ENCODE results near the gene GMNC. TPM values are rescaled to one million over a fixed set of nuclear protein-coding genes. Genes with fewer than 3 reads are reported as not detected.

GMNC gene
- total and polyA plus RNA-seq, 2 experiments from 2014 or later, result not detected

GRCh38 chr3:190867071-190867470 is 4.6 kb upstream of the GMNC start:
- no peaks in the 10 kb centered on the region for H3F3A ChIP-seq (ENCODE audit: insufficient read depth)
- H3K4me2 ChIP-seq (ENCODE audit: unreplicated experiment), result no peak overlapping the region
- no peak overlapping the region for H3K27ac ChIP-seq
- H3K79me2 ChIP-seq (ENCODE audit: insufficient read depth), result no peaks in the 10 kb centered on the region
- H2AFZ ChIP-seq, result no peak overlapping the region
- WGBS, 2 experiments (ENCODE audit: low coverage in 1 of 2, low lambda C conversion rate in 2 of 2, missing lambda C conversion rate in 2 of 2), result 60 to 63% methylated on average over 2 of the region's 2 CpGs
- H3K4me1 ChIP-seq (ENCODE audit: insufficient read depth), result no peaks in the 10 kb centered on the region
- no peaks in the 10 kb centered on the region for H3K9me3 ChIP-seq (ENCODE audit: low read depth)
- no peaks in the 10 kb centered on the region for H4K20me1 ChIP-seq (ENCODE audit: insufficient read depth)
- no peaks in the 10 kb centered on the region for H3K9me2 ChIP-seq (ENCODE audit: insufficient read depth)
- no peak for DNase-seq
- no peak overlapping the region for H3K9ac ChIP-seq
- H3K4me3 ChIP-seq, result no peak overlapping the region
- no peaks in the 10 kb centered on the region for H3K36me3 ChIP-seq (ENCODE audit: low read depth)
- no peaks in the 10 kb centered on the region for H3K27me3 ChIP-seq (replicated peaks; ENCODE audit: insufficient read depth)
- TF ChIP-seq EZH2phosphoT487 (IDR thresholded peaks at IDR 0.05; ENCODE audit: insufficient read depth, low read depth) (no peak), EZH2 (IDR thresholded peaks at IDR 0.05; ENCODE audit: insufficient read depth, poor library complexity, severe bottlenecking) (no peak)
- in situ Hi-C loops (cut with MboI), result no loop called here

- in situ Hi-C loops (cut with MboI), result no loop called here
- no peak for DNase-seq
- Histone ChIP-seq H4K20me1 (ENCODE audit: insufficient read depth) (no peaks in the 10 kb centered on the region), H3K9me3 (ENCODE audit: low read depth) (no peaks in the 10 kb centered on the region), H3K4me2 (ENCODE audit: unreplicated experiment) (no peak overlapping the region), H3K9ac (no peak overlapping the region), H2AFZ (no peak overlapping the region), H3K36me3 (ENCODE audit: low read depth) (no peaks in the 10 kb centered on the region), H3K79me2 (ENCODE audit: insufficient read depth) (no peaks in the 10 kb centered on the region), H3K9me2 (ENCODE audit: insufficient read depth) (no peaks in the 10 kb centered on the region), H3K4me3 (no peak overlapping the region), H3K4me1 (ENCODE audit: insufficient read depth) (no peaks in the 10 kb centered on the region), H3K27me3 (replicated peaks; ENCODE audit: insufficient read depth) (no peaks in the 10 kb centered on the region), H3F3A (ENCODE audit: insufficient read depth) (no peaks in the 10 kb centered on the region), H3K27ac (no peak overlapping the region)
- no peak for TF ChIP-seq EZH2phosphoT487 (IDR thresholded peaks at IDR 0.05; ENCODE audit: insufficient read depth, low read depth)
- no peak for TF ChIP-seq EZH2 (IDR thresholded peaks at IDR 0.05; ENCODE audit: insufficient read depth, poor library complexity, severe bottlenecking)
- WGBS, 2 experiments (ENCODE audit: low coverage in 1 of 2, low lambda C conversion rate in 2 of 2, missing lambda C conversion rate in 2 of 2), result 64 to 65% methylated on average over 7 of the region's 7 CpGs
These were observed 3.3 kb upstream of the GMNC start for GRCh38 chr3:190865828-190866227.

GRCh38 chr3:190865419-190865818 is 2.9 kb upstream of the GMNC start:
- 50 to 68% methylated on average over 2 of the region's 2 CpGs for WGBS, 2 experiments (ENCODE audit: low coverage in 1 of 2, low lambda C conversion rate in 2 of 2, missing lambda C conversion rate in 2 of 2)
- no peaks in the 10 kb centered on the region for H3K9me2 ChIP-seq (ENCODE audit: insufficient read depth)

GRCh38 chr3:190864002-190864401 is 1.5 kb upstream of the GMNC start:
- in situ Hi-C loops (cut with MboI), result no loop called here

More at GRCh38 chr3:190865419-190865818, 2.9 kb upstream of the GMNC start:
- Histone ChIP-seq H4K20me1 (ENCODE audit: insufficient read depth) (no peaks in the 10 kb centered on the region), H3K4me2 (ENCODE audit: unreplicated experiment) (no peak overlapping the region), H3K4me1 (ENCODE audit: insufficient read depth) (no peaks in the 10 kb centered on the region), H3K36me3 (ENCODE audit: low read depth) (no peaks in the 10 kb centered on the region), H3K9ac (no peak overlapping the region), H3K27ac (no peak overlapping the region), H2AFZ (no peak overlapping the region), H3K27me3 (replicated peaks; ENCODE audit: insufficient read depth) (no peaks in the 10 kb centered on the region), H3K9me3 (ENCODE audit: low read depth) (no peaks in the 10 kb centered on the region), H3K79me2 (ENCODE audit: insufficient read depth) (no peaks in the 10 kb centered on the region), H3F3A (ENCODE audit: insufficient read depth) (no peaks in the 10 kb centered on the region), H3K4me3 (no peak overlapping the region)
- DNase-seq, result no peak
- no peak for TF ChIP-seq EZH2 (IDR thresholded peaks at IDR 0.05; ENCODE audit: insufficient read depth, poor library complexity, severe bottlenecking)
- TF ChIP-seq EZH2phosphoT487 (IDR thresholded peaks at IDR 0.05; ENCODE audit: insufficient read depth, low read depth), result no peak
- in situ Hi-C loops (cut with MboI), result no loop called here

GRCh38 chr3:190863119-190863465 is 598 bp upstream of the GMNC start:
- TF ChIP-seq EZH2 (IDR thresholded peaks at IDR 0.05; ENCODE audit: insufficient read depth, poor library complexity, severe bottlenecking), result no peak
- TF ChIP-seq EZH2phosphoT487 (IDR thresholded peaks at IDR 0.05; ENCODE audit: insufficient read depth, low read depth), result no peak
- no peak overlapping the region for H3K27ac ChIP-seq
- in situ Hi-C loops (cut with MboI), result no loop called here
- DNase-seq, result peak; percentile 29
- no peaks in the 10 kb centered on the region for H3K27me3 ChIP-seq (replicated peaks; ENCODE audit: insufficient read depth)
- H3K36me3 ChIP-seq (ENCODE audit: low read depth), result no peaks in the 10 kb centered on the region
- no peaks in the 10 kb centered on the region for H3K9me2 ChIP-seq (ENCODE audit: insufficient read depth)
- H3K4me1 ChIP-seq (ENCODE audit: insufficient read depth), result no peaks in the 10 kb centered on the region
- WGBS, 2 experiments (ENCODE audit: low coverage in 1 of 2, low lambda C conversion rate in 2 of 2, missing lambda C conversion rate in 2 of 2), result 11 to 13% methylated on average over 6 of the region's 6 CpGs
- peak overlapping the region; percentile 90 for H2AFZ ChIP-seq
- no peaks in the 10 kb centered on the region for H3K79me2 ChIP-seq (ENCODE audit: insufficient read depth)
- no peaks in the 10 kb centered on the region for H3F3A ChIP-seq (ENCODE audit: insufficient read depth)
- H3K9me3 ChIP-seq (ENCODE audit: low read depth), result no peaks in the 10 kb centered on the region
- H3K4me2 ChIP-seq (ENCODE audit: unreplicated experiment), result peak overlapping the region; percentile 86
- peak overlapping the region; percentile 67 for H3K9ac ChIP-seq
- peak overlapping the region; percentile 81 for H3K4me3 ChIP-seq
- no peaks in the 10 kb centered on the region for H4K20me1 ChIP-seq (ENCODE audit: insufficient read depth)

More at GRCh38 chr3:190864002-190864401, 1.5 kb upstream of the GMNC start:
- no peak overlapping the region for H3K9ac ChIP-seq
- H3K79me2 ChIP-seq (ENCODE audit: insufficient read depth), result no peaks in the 10 kb centered on the region
- H3K27ac ChIP-seq, result no peak overlapping the region
- no peaks in the 10 kb centered on the region for H3K4me1 ChIP-seq (ENCODE audit: insufficient read depth)
- H4K20me1 ChIP-seq (ENCODE audit: insufficient read depth), result no peaks in the 10 kb centered on the region
- no peak for DNase-seq
- no peaks in the 10 kb centered on the region for H3K9me2 ChIP-seq (ENCODE audit: insufficient read depth)
- no peak overlapping the region for H3K4me2 ChIP-seq (ENCODE audit: unreplicated experiment)
- no peaks in the 10 kb centered on the region for H3K9me3 ChIP-seq (ENCODE audit: low read depth)
- H2AFZ ChIP-seq, result no peak overlapping the region
- no peak overlapping the region for H3K4me3 ChIP-seq
- no peaks in the 10 kb centered on the region for H3K27me3 ChIP-seq (replicated peaks; ENCODE audit: insufficient read depth)
- no peak for TF ChIP-seq EZH2phosphoT487 (IDR thresholded peaks at IDR 0.05; ENCODE audit: insufficient read depth, low read depth)
- no peak for TF ChIP-seq EZH2 (IDR thresholded peaks at IDR 0.05; ENCODE audit: insufficient read depth, poor library complexity, severe bottlenecking)
- no peaks in the 10 kb centered on the region for H3K36me3 ChIP-seq (ENCODE audit: low read depth)
- H3F3A ChIP-seq (ENCODE audit: insufficient read depth), result no peaks in the 10 kb centered on the region

All from GM23248 (cell line).